Thyroid gland (tissue), 4 donors: ENCODE results near the gene HECTD4.

Experiments
- POLR2A ChIP-seq, 2 donors: fragments of 450-650 bp; IDR thresholded peaks; one replicate each; pipeline ENCODE4 v1.6.1; 2017; ENCODE audit warnings: antibody characterized with exemption in 2 of 2, mild to moderate bottlenecking in 2 of 2, moderate library complexity in 1 of 2
- TF ChIP-seq, protein P1 (sequence below), 6 experiments: fragments of 200-600 bp in 3 of 6; fragments of 450-650 bp in 3 of 6; sonication (generic) in 3 of 6; IDR thresholded peaks; one replicate each; pipeline ENCODE4 v1.5.1; 2016 to 2019; ENCODE audit warnings: antibody characterized with exemption in 6 of 6, mild to moderate bottlenecking in 2 of 6, inconsistent platforms in 1 of 6, moderate library complexity in 1 of 6

DNA sequence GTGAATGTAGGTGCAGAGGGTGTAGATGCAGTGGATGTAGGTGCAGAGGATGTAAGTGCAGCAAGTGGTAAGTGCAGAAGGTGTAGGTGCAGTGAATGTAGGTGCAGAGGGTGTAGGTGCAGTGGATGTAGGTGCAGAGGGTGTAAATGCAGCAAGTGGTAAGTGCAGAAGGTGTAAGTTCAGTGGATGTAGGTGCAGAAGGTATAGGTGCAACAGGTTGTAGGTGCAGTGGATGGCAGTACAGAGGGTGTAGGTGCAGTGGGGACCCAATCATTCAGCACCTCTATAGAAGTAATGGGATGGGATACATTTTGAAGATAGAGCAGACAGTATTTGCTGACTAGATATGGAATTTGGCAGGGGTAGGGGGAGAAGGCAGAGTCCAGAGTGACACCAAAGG, 85.0 kb downstream of the HECTD4 start:
- TF ChIP-seq, protein P1, sequence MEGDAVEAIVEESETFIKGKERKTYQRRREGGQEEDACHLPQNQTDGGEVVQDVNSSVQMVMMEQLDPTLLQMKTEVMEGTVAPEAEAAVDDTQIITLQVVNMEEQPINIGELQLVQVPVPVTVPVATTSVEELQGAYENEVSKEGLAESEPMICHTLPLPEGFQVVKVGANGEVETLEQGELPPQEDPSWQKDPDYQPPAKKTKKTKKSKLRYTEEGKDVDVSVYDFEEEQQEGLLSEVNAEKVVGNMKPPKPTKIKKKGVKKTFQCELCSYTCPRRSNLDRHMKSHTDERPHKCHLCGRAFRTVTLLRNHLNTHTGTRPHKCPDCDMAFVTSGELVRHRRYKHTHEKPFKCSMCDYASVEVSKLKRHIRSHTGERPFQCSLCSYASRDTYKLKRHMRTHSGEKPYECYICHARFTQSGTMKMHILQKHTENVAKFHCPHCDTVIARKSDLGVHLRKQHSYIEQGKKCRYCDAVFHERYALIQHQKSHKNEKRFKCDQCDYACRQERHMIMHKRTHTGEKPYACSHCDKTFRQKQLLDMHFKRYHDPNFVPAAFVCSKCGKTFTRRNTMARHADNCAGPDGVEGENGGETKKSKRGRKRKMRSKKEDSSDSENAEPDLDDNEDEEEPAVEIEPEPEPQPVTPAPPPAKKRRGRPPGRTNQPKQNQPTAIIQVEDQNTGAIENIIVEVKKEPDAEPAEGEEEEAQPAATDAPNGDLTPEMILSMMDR (IDR thresholded peaks at IDR 0.05), result no peak
- TF ChIP-seq POLR2A (IDR thresholded peaks at IDR 0.05), result no peak
